OCI-LY7 (cell line): Measurements from ENCODE around the gene ZFP30. TPM values are rescaled to one million over a fixed set of nuclear protein-coding genes. Genes with fewer than 3 reads are reported as not detected.
"Not testable (repeated sequence)": the region's sequence is repeated elsewhere in the genome, so short reads cannot be mapped to it uniquely, and the experiment has no call there.

ENCODE experiments used
- BruUV-seq: library from RNA; stranded (reverse); fragments of 400-500 nt; replicated peaks from 2 replicates; lab custom pipeline; 2021; lab: Mats Ljungman, UMichigan
- CTCF ChIA-PET: fragments of 300-600 bp; sonication (Branson Sonifier 250); formaldehyde crosslinking; loops from one replicate; lab custom pipeline; 2022; ENCODE audit warnings: antibody characterized with exemption; ENCODE audit not compliant: unreplicated experiment; lab: Charles Lee
- POLR2A ChIA-PET: fragments of 300-600 bp; sonication (Branson Sonifier 250); formaldehyde crosslinking; loops from one replicate; lab custom pipeline; 2022; ENCODE audit warnings: antibody characterized with exemption; lab: Charles Lee
- DNase-seq: peaks from one replicate; pipeline ENCODE4 v3.0.0-alpha.2; 2015; ENCODE audit warnings: low spot score
- H2AFZ ChIP-seq: fragments of 200-600 bp; sonication (generic), shearing (Covaris generic); 2 replicates; pipeline ENCODE4 v1.6.1; 2014; ENCODE audit warnings: mild to moderate bottlenecking, antibody characterized with exemption, low read length, moderate library complexity
- H3K27ac ChIP-seq: fragments of 200-600 bp; sonication (generic); 2 replicates; pipeline ENCODE4 v1.5.1; 2014; ENCODE audit warnings: mixed run types, low read depth, mild to moderate bottlenecking, moderate library complexity, low read length, inconsistent platforms; ENCODE audit not compliant: poor library complexity, severe bottlenecking
- H3K36me3 ChIP-seq: fragments of 200-600 bp; sonication (generic); 2 replicates; pipeline ENCODE4 v1.6.1; 2014; ENCODE audit warnings: mild to moderate bottlenecking, antibody characterized with exemption, low read length, moderate library complexity, mixed read lengths; ENCODE audit not compliant: insufficient read depth
- H3K4me1 ChIP-seq: fragments of 200-600 bp; sonication (generic); 2 replicates; pipeline ENCODE4 v1.5.1; 2014; ENCODE audit warnings: mild to moderate bottlenecking, low read length; ENCODE audit not compliant: insufficient read depth, poor library complexity, severe bottlenecking
- H3K4me2 ChIP-seq: fragments of 200-600 bp; sonication (generic); 2 replicates; pipeline ENCODE4 v1.6.1; 2014; ENCODE audit warnings: mild to moderate bottlenecking, low read length
- H3K4me3 ChIP-seq: fragments of 200-600 bp; sonication (generic); 2 replicates; pipeline ENCODE4 v1.5.1; 2014; ENCODE audit warnings: mild to moderate bottlenecking, low read depth, low read length; ENCODE audit not compliant: poor library complexity, severe bottlenecking
- H3K79me2 ChIP-seq: fragments of 200-600 bp; sonication (generic); 2 replicates; pipeline ENCODE4 v1.6.1; 2016; ENCODE audit warnings: low read depth, mild to moderate bottlenecking, low read length, moderate library complexity, mixed read lengths; ENCODE audit not compliant: insufficient read depth
- H3K9me2 ChIP-seq: fragments of 200-600 bp; sonication (generic); 2 replicates; pipeline ENCODE4 v1.6.1; 2016; ENCODE audit warnings: mild to moderate bottlenecking, low read length, mixed read lengths; ENCODE audit not compliant: insufficient read depth
- H3K9me3 ChIP-seq: fragments of 200-600 bp; sonication (generic); 2 replicates; pipeline ENCODE4 v1.6.1; 2014; ENCODE audit warnings: mild to moderate bottlenecking, mixed run types, low read length, mixed read lengths
- H4K20me1 ChIP-seq: fragments of 200-600 bp; sonication (generic); 2 replicates; pipeline ENCODE4 v1.6.1; 2014; ENCODE audit warnings: mild to moderate bottlenecking, antibody characterized with exemption, low read length, moderate library complexity, mixed read lengths; ENCODE audit not compliant: insufficient read depth
- EZH2phosphoT487 ChIP-seq: fragments of 200-600 bp; sonication (generic); IDR thresholded peaks from 2 replicates; pipeline ENCODE4 v1.6.1; 2018; ENCODE audit warnings: low read depth, borderline replicate concordance, mild to moderate bottlenecking, mixed run types, antibody characterized with exemption, low read length, moderate library complexity, mixed read lengths
- intact Hi-C: fragments of 100-400 bp; cut with micrococcal nuclease; formaldehyde crosslinking; loops from one replicate; pipeline ENCODE4 v1.10.0; 2022; ENCODE audit not compliant: unreplicated experiment
- total RNA-seq, 2 experiments: library from RNA; depleted of rRNA in 1 of 2; stranded (reverse); fragments of >200 nt in 1 of 2; shearing (Covaris generic) in 1 of 2; gene quantifications; 2 replicates each; pipeline ENCODE4 v1.2.3, GENCODE V29; 2014 to 2022
- TF ChIP-seq, protein P1 (sequence below): fragments of 200-600 bp; sonication (generic); conservative IDR thresholded peaks from 2 replicates; pipeline ENCODE4 v1.5.1; 2014; ENCODE audit warnings: mild to moderate bottlenecking, antibody characterized with exemption, low read length, moderate library complexity, mixed read lengths

The ZFP30 gene
- total RNA-seq, 2 experiments from 2014 or later, result 6.2 to 12.8 TPM

DNA sequence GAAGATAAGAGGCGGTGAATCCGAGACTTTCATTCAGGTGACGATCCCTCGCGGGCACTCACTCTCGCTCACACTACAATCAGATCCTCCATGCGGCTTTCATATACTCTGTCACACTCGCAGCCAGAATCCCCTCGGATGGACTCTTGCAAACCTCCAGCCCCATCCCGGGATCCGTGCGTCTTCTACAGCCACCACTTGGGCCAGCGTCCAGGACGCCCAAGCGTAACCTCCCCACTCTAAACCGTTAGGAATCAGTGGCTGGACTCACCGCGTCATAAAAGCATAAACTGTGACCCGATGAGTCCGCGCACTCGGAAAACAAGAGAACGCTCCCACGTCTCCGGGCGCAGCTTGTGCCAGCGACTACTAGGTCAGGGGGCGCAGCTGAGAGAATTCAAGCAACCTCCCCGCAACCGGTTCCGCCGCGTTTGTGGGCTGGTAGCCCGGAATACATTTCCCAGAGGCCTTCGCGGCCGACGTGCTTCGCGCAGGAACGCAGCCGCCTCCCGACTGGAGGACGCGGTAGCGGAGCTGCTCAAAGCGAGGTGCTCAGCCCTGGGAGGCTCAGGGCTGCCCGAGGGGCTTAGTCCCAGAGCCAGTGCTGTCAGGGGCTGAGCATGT is 36.7 kb upstream of the ZFP30 start:
- no peaks in the 10 kb centered on the region for H3K9me3 ChIP-seq
- H3K79me2 ChIP-seq, result no peaks in the 10 kb centered on the region
- TF ChIP-seq EZH2phosphoT487, result no peak
- TF ChIP-seq, protein P1, sequence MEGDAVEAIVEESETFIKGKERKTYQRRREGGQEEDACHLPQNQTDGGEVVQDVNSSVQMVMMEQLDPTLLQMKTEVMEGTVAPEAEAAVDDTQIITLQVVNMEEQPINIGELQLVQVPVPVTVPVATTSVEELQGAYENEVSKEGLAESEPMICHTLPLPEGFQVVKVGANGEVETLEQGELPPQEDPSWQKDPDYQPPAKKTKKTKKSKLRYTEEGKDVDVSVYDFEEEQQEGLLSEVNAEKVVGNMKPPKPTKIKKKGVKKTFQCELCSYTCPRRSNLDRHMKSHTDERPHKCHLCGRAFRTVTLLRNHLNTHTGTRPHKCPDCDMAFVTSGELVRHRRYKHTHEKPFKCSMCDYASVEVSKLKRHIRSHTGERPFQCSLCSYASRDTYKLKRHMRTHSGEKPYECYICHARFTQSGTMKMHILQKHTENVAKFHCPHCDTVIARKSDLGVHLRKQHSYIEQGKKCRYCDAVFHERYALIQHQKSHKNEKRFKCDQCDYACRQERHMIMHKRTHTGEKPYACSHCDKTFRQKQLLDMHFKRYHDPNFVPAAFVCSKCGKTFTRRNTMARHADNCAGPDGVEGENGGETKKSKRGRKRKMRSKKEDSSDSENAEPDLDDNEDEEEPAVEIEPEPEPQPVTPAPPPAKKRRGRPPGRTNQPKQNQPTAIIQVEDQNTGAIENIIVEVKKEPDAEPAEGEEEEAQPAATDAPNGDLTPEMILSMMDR, result no peak
- no peaks in the 10 kb centered on the region for H3K9me2 ChIP-seq
- H3K36me3 ChIP-seq, result peaks cover 8% of the 10 kb centered on the region
- peak overlapping the region; percentile 42; the same call in 1 of the 2 replicates for H3K4me2 ChIP-seq
- H3K27ac ChIP-seq, result no peak overlapping the region
- CTCF ChIA-PET, result no interaction called here
- TSS peak; percentile 38 for BruUV-seq
- POLR2A ChIA-PET, result interaction anchor here (1.1 kb wide), 1 partner anchor 88 kb away, joined by 3 read pairs; no protein-coding TSS in a partner anchor
- peak overlapping the region; percentile 39; the same call in 1 of the 2 replicates for H2AFZ ChIP-seq
- H3K4me1 ChIP-seq, result no peaks in the 10 kb centered on the region
- H4K20me1 ChIP-seq, result no peaks in the 10 kb centered on the region
- H3K4me3 ChIP-seq, result peak overlapping the region; percentile 53
- DNase-seq, result peak; percentile 16
- intact Hi-C loops, result no loop called here

DNA sequence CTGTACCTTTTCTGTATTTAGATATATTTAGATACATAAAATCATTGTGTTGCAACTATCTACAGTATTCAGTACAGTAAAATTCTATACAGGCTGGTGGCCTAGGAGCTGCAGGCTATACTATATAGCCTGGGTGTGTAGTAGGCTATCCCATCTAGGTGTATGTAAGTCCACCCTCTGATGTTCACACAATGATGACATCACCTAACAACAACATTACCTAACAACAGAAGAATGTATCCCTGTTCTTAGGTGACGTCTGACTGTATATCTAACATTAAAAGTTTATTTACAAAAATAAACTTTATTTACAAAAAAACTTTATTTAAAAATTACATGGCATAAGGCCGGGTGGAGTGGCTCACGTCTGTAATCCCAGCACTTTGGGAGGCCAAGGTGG is 28.3 kb upstream of the ZFP30 start:
- DNase-seq, result no peak
- Histone ChIP-seq H3K9me2 (no peaks in the 10 kb centered on the region), H3K79me2 (no peaks in the 10 kb centered on the region), H3K4me1 (no peaks in the 10 kb centered on the region), H3K9me3 (no peaks in the 10 kb centered on the region), H3K4me3 (no peak overlapping the region), H4K20me1 (no peaks in the 10 kb centered on the region), H3K4me2 (no peak overlapping the region), H3K36me3 (no peaks in the 10 kb centered on the region), H2AFZ (no peak overlapping the region), H3K27ac (no peak overlapping the region)
- BruUV-seq, result no TSS peak
- intact Hi-C loops, result no loop called here
- ChIA-PET CTCF (no interaction called here), POLR2A (no interaction called here)
- TF ChIP-seq EZH2phosphoT487, result no peak
- TF ChIP-seq, protein P1, result no peak

DNA sequence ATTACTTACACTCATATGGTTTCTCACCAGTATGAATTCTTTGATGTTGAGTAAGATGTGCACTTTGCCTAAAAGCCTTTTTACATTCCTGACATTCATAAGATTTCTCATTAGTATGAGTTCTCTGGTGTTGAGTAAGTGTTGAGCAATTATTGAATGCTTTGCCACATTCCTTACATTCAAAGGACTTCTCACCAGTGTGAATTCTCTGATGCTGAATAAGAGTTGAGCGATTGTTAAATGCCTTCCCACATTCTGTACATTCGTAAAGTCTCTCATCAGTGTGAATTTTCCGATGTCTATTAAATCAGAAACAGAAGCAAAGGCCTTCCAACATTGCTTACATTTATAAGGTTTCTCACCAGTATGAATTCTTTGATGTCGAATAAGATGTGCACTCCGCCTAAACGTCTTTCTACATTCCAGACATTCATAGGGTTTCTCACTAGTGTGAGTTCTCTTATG is 14.2 kb upstream of the ZFP30 start:
- no peak overlapping the region for H3K27ac ChIP-seq
- TF ChIP-seq, protein P1, result no peak
- no peak for TF ChIP-seq EZH2phosphoT487
- no peaks in the 10 kb centered on the region for H3K36me3 ChIP-seq
- H3K9me2 ChIP-seq, result no peaks in the 10 kb centered on the region
- BruUV-seq, result no TSS peak
- no peaks in the 10 kb centered on the region for H3K4me1 ChIP-seq
- POLR2A ChIA-PET, result no interaction called here
- no peak overlapping the region for H3K4me3 ChIP-seq
- no peaks in the 10 kb centered on the region for H4K20me1 ChIP-seq
- DNase-seq, result no peak
- intact Hi-C loops, result no loop called here
- H3K9me3 ChIP-seq, result peaks cover 30% of the 10 kb centered on the region
- no peak overlapping the region for H2AFZ ChIP-seq
- H3K4me2 ChIP-seq, result no peak overlapping the region
- CTCF ChIA-PET, result no interaction called here
- no peaks in the 10 kb centered on the region for H3K79me2 ChIP-seq

DNA sequence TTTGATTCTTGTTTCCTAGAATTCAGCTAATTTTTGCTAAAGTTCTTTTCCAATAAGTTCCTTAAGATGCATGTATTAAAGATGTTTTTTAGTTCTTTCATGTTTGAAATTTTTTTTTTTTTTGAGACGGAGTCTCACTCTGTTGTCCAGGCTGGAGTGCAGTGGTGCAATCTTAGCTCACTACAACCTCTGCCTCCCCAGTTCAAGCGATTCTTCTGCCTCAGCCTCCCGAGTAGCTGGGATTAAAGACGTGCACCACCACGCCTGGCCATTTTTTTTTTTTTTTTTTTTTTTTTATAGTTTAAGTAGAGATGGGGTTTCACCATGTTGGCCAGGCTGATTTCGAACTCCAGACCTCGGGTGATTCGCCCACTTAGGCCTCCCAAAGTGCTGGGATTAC is 1.9 kb upstream of the ZFP30 start:
- H3K9me2 ChIP-seq, POLR2A ChIA-PET, H3K4me2 ChIP-seq, H3K9me3 ChIP-seq, H2AFZ ChIP-seq, intact Hi-C loops, H3K4me3 ChIP-seq, H3K4me1 ChIP-seq, CTCF ChIA-PET, DNase-seq, H3K27ac ChIP-seq, H4K20me1 ChIP-seq, BruUV-seq, H3K36me3 ChIP-seq: not testable (repeated sequence)
- peaks cover 23% of the 10 kb centered on the region; the same call in 1 of the 2 replicates for H3K79me2 ChIP-seq
